Activated naive CD4-positive, alpha-beta T cell treated with anti-CD3 and anti-CD28 coated beads, Interleukin-2, amount 10 ng/mL, durations not matched to agents 7 days and 5 days (primary cell): ENCODE results near the gene MYMX.
"Not testable (repeated sequence)": the region's sequence is repeated elsewhere in the genome, so short reads cannot be mapped to it uniquely, and the experiment has no call there.

Experiments used
- CTCF ChIA-PET: fragments of 350-600 bp; sonication (Branson Sonifier 250); formaldehyde crosslinking; loops from one replicate; lab custom pipeline; 2021; ENCODE audit warnings: antibody characterized with exemption; lab: Charles Lee
- DNase-seq: peaks from one replicate; pipeline ENCODE4 v3.0.0-alpha.2; 2020
- H3K27ac Mint-ChIP-seq: one replicate; pipeline ENCODE4 v1.8.0; 2021; ENCODE audit warnings: mild to moderate bottlenecking, moderate library complexity, mixed read lengths
- H3K27me3 Mint-ChIP-seq: one replicate; pipeline ENCODE4 v1.8.0; 2021; ENCODE audit warnings: mild to moderate bottlenecking, mixed read lengths
- H3K36me3 Mint-ChIP-seq: one replicate; pipeline ENCODE4 v1.8.0; 2021; ENCODE audit warnings: mixed read lengths
- H3K4me1 Mint-ChIP-seq: one replicate; pipeline ENCODE4 v1.8.0; 2021; ENCODE audit warnings: mixed read lengths
- H3K4me3 Mint-ChIP-seq: one replicate; pipeline ENCODE4 v1.8.0; 2021; ENCODE audit warnings: mild to moderate bottlenecking, moderate library complexity, mixed read lengths
- H3K9me3 Mint-ChIP-seq: one replicate; pipeline ENCODE4 v1.8.0; 2021; ENCODE audit warnings: mixed read lengths

Gene MYMX

DNA sequence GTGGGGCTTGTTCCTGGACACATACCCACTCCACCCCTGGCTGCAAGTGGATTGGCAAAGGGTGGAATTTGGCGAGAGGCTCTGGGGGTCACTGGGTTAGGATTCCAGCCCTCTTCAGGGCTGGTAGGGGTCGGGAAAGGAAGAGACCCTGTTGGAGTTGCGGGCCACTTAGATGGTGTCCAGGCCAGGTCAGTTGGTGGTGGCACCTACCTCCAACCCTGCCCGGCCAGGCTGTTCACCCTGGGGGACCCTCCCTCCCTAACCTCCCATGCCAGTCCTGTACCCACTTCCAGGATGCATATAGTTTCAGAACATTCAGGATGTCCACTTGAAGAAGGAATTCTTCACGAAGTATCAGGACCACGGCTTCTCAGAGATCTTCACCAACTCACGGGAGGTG is 37.1 kb upstream of the MYMX start:
- no peaks in the 10 kb centered on the region for H3K36me3 Mint-ChIP-seq
- H3K4me1 Mint-ChIP-seq: peaks cover 14% of the 10 kb centered on the region
- CTCF ChIA-PET: interaction anchor here (0.9 kb wide), 1 partner anchor 158 kb away, joined by 5 read pairs; no protein-coding TSS in a partner anchor
- no peak for DNase-seq
- peaks cover 49% of the 10 kb centered on the region for H3K27me3 Mint-ChIP-seq
- no peaks in the 10 kb centered on the region for H3K9me3 Mint-ChIP-seq
- H3K4me3 Mint-ChIP-seq: no peak overlapping the region
- no peak overlapping the region for H3K27ac Mint-ChIP-seq

DNA sequence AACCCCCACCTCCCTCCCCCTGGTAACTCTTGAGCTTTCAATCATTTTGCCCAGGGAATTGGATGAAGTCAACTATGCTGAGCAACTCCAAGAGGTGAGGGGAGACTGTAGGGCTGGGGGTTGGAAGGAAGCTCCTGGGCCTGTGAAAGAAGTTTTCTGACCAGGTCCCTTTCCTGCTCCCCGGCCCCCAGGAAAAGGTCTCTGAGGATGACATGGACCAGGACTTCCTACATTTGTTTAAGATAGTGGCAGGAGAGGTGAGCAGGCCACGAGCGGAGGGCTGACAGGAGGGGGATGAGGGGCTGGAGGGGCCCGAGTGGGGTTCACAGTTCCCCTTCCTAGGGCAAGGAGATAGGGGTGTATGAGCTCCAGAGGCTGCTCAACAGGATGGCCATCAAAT is 36.3 kb upstream of the MYMX start:
- H3K27me3 Mint-ChIP-seq: peaks cover 45% of the 10 kb centered on the region
- H3K4me1 Mint-ChIP-seq: peaks cover 14% of the 10 kb centered on the region
- H3K4me3 Mint-ChIP-seq: no peak overlapping the region
- H3K27ac Mint-ChIP-seq: no peak overlapping the region
- no peaks in the 10 kb centered on the region for H3K9me3 Mint-ChIP-seq
- no peaks in the 10 kb centered on the region for H3K36me3 Mint-ChIP-seq
- no peak for DNase-seq
- CTCF ChIA-PET: interaction anchor here (0.9 kb wide), 1 partner anchor 157 kb away, joined by 5 read pairs; no protein-coding TSS in a partner anchor

DNA sequence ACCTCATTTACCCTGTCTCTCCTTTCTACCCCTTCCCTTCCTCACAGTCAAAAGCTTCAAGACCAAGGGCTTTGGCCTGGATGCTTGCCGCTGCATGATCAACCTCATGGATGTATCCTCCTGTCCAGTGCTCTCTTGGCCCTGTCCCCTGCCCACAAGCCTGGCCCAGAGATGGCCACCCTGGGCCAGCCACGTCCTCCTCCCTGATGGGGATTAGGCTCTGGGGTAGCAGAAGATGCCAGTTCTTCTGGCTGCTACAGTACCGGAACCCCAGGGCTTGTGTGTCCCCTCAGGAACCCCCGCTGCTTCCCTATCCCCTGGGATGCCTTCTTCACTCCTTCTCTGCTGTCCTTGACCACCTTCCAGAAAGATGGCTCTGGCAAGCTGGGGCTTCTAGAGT is 35.8 kb upstream of the MYMX start:
- no peak for DNase-seq
- CTCF ChIA-PET: no interaction called here
- peaks cover 16% of the 10 kb centered on the region for H3K4me1 Mint-ChIP-seq
- no peak overlapping the region for H3K4me3 Mint-ChIP-seq
- peaks cover 46% of the 10 kb centered on the region for H3K27me3 Mint-ChIP-seq
- H3K27ac Mint-ChIP-seq: no peak overlapping the region
- no peaks in the 10 kb centered on the region for H3K36me3 Mint-ChIP-seq
- H3K9me3 Mint-ChIP-seq: no peaks in the 10 kb centered on the region

DNA sequence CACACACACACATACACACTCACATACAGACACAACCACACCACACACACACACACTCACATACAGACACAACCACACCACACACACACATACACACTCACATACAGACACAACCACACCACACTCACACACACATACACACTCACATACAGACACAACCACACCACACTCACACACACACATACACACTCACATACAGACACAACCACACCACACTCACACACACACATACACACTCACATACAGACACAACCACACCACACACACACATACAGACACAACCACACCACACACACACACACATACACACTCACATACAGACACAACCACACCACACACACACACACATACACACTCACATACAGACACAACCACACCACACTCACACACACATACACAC is 34.9 kb upstream of the MYMX start:
- H3K9me3 Mint-ChIP-seq, H3K36me3 Mint-ChIP-seq, DNase-seq, H3K27ac Mint-ChIP-seq, CTCF ChIA-PET, H3K4me3 Mint-ChIP-seq: not testable (repeated sequence)
- H3K4me1 Mint-ChIP-seq: peaks cover 15% of the 10 kb centered on the region
- peaks cover 44% of the 10 kb centered on the region for H3K27me3 Mint-ChIP-seq

DNA sequence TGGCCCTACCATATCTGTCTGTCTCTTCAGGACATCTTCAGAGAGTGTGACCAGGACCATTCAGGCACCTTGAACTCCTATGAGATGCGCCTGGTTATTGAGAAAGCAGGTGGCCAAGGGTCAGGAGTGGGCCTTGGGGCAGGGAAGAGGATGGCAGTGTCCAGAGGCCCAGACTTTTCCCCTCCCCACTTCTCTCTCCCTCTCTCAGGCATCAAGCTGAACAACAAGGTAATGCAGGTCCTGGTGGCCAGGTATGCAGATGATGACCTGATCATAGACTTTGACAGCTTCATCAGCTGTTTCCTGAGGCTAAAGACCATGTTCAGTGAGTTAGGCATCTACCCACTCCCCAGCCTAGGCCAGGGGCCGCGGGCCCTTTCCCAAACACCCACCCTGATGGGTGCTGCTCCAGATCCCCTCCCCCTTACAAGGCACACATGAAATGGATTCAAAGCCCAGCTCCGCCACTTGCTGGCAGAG is 33.8 kb upstream of the MYMX start:
- peaks cover 39% of the 10 kb centered on the region for H3K27me3 Mint-ChIP-seq
- no peak overlapping the region for H3K27ac Mint-ChIP-seq
- no peak for DNase-seq
- H3K4me3 Mint-ChIP-seq: no peak overlapping the region
- CTCF ChIA-PET: no interaction called here
- no peaks in the 10 kb centered on the region for H3K36me3 Mint-ChIP-seq
- peaks cover 7% of the 10 kb centered on the region for H3K4me1 Mint-ChIP-seq
- no peaks in the 10 kb centered on the region for H3K9me3 Mint-ChIP-seq

DNA sequence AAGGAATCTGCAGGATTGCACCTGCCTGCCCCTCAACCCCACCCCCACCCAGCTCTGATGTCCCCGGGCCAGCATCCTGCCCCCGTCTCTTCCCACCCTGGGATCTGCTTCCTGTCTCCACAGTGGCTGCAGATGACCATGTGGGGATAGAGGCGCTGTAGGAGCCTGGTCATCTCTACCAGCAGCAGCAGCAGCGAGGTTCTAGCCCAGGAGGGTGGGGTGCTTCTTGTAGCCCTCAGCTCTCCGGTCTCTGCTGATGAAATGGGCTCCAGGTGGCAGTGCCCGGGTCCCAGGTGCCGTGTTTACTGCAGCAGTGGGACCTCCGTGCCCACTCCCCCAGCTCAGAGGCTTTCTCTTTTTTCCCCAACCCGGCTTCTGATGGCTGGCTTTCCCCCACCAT is 32.9 kb upstream of the MYMX start:
- Mint-ChIP-seq H3K4me1 (peaks cover 7% of the 10 kb centered on the region), H3K27me3 (peaks cover 36% of the 10 kb centered on the region), H3K9me3 (no peaks in the 10 kb centered on the region), H3K4me3 (no peak overlapping the region), H3K27ac (no peak overlapping the region), H3K36me3 (no peaks in the 10 kb centered on the region)
- DNase-seq: no peak
- CTCF ChIA-PET: no interaction called here

DNA sequence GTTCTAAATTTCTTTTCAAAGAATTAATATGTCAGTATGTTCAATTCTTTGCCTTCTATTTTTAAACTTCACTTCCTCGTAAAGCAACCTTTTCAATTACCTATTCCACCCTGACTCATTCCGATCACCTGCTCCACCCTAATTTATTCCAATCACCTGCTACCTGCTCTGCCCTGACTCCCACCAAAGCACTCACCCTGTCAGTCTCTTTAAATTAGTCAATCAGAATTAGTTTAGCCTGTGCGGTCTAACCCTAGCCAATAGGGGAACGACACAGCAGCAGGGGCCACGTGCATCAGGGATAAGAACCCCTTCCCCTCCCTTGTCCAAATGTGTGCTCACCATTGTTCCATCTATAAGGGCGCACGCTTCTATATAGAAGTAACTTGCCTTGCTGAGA is 31.4 kb upstream of the MYMX start:
- not testable (repeated sequence) for H3K36me3 Mint-ChIP-seq, H3K4me1 Mint-ChIP-seq, H3K4me3 Mint-ChIP-seq, DNase-seq, H3K27ac Mint-ChIP-seq, H3K9me3 Mint-ChIP-seq
- CTCF ChIA-PET: interaction anchor here (1.1 kb wide), 1 partner anchor 9 kb away, joined by 3 read pairs; no protein-coding TSS in a partner anchor
- H3K27me3 Mint-ChIP-seq: peaks cover 43% of the 10 kb centered on the region

DNA sequence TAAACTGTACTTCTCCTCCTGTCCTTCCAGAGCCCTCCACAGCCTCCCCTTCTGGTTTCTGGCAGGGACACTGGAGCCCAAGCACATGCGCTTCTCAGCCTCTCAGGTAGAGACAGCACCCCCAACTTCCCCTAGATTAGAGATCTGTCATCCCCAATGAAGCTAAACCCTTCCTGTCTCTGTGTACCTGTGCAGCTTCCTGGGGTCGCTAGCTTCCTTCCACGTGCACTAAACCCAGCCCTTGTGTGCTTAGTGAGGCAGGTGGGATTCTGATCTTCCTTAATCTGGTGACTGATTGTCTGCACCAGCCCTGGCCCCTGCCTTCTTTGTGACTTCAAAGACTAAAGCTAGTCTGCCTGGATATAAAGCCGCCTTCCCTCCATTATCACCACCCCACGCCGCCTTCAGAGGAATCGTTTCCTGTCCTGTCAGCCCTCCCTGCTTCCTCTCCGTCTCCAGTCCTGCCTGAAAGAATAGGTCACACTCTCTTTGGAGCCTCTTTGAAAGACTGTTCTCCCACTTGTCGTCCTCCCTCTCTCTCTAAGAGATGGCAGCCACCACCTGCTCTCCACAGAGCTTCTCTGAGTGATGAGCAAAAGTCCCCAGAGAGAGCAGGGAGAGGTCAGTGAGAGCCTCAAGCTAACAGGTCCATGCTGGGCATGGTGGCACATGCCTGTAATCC is 30.6 kb upstream of the MYMX start:
- Mint-ChIP-seq H3K4me1 (peaks cover 7% of the 10 kb centered on the region), H3K9me3 (no peaks in the 10 kb centered on the region), H3K27ac (no peak overlapping the region), H3K27me3 (peaks cover 41% of the 10 kb centered on the region), H3K4me3 (no peak overlapping the region), H3K36me3 (no peaks in the 10 kb centered on the region)
- CTCF ChIA-PET: interaction anchor here (1.1 to 1.3 kb wide), 3 partner anchors 10 to 78 kb away, joined by 3 read pairs; no protein-coding TSS in a partner anchor
- no peak for DNase-seq

DNA sequence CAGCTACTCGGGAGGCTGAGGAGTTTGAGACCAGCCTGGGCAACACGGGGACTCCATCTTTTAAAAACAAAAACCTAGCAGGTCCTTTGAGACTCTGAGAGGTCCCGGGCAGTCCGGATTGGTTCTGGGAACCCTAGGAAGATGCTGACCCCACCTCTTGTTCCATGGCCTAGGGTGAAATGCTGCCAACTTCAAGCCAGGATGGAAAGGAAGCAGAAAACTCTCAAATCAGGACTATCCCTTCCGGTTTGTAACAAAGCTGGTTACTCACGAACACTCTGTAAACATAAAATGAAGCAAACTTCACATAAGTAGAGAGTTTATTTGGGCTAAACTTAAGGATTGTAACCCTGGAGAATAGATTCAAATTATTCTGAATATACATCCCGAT is 30.1 kb upstream of the MYMX start:
- H3K27ac Mint-ChIP-seq: no peak overlapping the region
- no peak overlapping the region for H3K4me3 Mint-ChIP-seq
- CTCF ChIA-PET: interaction anchor here (0.5 to 1.3 kb wide), 4 partner anchors 10 to 90 kb away, joined by 3 read pairs; no protein-coding TSS in a partner anchor
- H3K9me3 Mint-ChIP-seq: no peaks in the 10 kb centered on the region
- DNase-seq: no peak
- H3K4me1 Mint-ChIP-seq: peaks cover 7% of the 10 kb centered on the region
- H3K27me3 Mint-ChIP-seq: peaks cover 46% of the 10 kb centered on the region
- no peaks in the 10 kb centered on the region for H3K36me3 Mint-ChIP-seq

DNA sequence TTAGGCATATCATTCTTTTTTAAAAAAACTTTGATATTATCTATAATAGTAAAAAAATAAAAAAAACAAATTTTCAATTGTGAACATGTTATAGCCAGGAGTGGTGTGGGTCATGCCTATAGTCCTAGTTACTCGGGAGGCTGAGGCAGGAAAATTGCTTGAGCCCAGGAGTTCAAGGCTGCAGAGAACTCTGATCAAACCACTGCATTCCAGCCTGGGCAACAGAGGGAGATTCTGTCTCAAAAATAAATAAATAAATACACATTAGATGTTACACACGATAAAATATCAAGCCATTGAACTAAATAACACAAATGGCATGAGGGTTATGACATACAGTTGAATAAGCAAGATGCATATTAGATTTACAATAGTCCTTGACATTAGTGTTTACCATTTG is 27.9 kb upstream of the MYMX start:
- Mint-ChIP-seq H3K4me3 (no peak overlapping the region), H3K27ac (no peak overlapping the region), H3K36me3 (no peaks in the 10 kb centered on the region), H3K27me3 (peaks cover 56% of the 10 kb centered on the region), H3K9me3 (no peaks in the 10 kb centered on the region), H3K4me1 (peaks cover 13% of the 10 kb centered on the region)
- no peak for DNase-seq
- CTCF ChIA-PET: no interaction called here

DNA sequence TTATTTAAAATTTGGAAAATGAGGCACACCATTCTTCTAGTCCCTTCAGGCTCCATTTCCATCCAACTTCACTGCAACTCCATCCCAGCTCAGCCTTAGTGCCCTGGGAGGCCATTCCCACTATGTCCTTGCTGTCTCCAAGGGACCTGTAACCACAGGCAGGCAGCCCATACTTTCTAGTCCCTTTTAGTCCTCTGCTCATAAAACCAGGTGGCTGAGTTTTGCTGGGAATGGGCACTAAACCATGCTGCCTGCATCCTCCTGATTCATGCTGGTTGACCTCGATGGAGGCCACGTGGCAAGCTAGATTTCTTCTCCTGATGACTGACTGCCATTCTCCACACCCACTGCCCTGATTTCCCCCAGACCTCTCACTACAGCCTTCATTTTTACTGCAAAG is 27.5 kb upstream of the MYMX start:
- H3K9me3 Mint-ChIP-seq: no peaks in the 10 kb centered on the region
- DNase-seq: no peak
- CTCF ChIA-PET: interaction anchor here (1.5 to 1.7 kb wide), 2 partner anchors 16 to 17 kb away, joined by 4 to 8 read pairs; no protein-coding TSS in a partner anchor

DNA sequence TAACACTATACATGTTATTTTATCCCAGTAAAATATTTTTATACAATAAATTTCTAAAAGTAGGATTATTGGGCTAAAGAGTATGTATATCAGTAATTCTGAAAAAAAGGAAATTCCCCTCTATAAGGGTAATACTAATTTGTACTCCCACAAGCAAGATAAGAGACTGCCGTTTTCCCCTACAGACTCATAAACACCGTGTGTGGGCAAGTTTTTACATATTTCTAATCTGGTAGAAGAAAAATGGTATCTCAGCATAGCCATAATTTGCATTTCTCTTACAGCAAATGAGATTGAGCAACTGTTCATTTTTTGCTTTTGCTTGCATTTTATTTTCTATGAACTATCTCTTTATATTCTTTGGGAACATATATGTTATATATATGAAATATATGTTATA is 26.0 kb upstream of the MYMX start:
- Mint-ChIP-seq H3K4me1 (peaks cover 13% of the 10 kb centered on the region), H3K9me3 (no peaks in the 10 kb centered on the region), H3K27me3 (peaks cover 55% of the 10 kb centered on the region), H3K27ac (no peak overlapping the region), H3K36me3 (no peaks in the 10 kb centered on the region), H3K4me3 (no peak overlapping the region)
- CTCF ChIA-PET: interaction anchor here (1.2 to 1.7 kb wide), 3 partner anchors 15 to 147 kb away, joined by 3 to 8 read pairs (median 4); no protein-coding TSS in a partner anchor
- DNase-seq: no peak

More for the DNA sequence above, 27.5 kb upstream of the MYMX start:
- Mint-ChIP-seq H3K4me1 (peaks cover 13% of the 10 kb centered on the region), H3K36me3 (no peaks in the 10 kb centered on the region), H3K4me3 (no peak overlapping the region), H3K27ac (no peak overlapping the region), H3K27me3 (peaks cover 54% of the 10 kb centered on the region)

DNA sequence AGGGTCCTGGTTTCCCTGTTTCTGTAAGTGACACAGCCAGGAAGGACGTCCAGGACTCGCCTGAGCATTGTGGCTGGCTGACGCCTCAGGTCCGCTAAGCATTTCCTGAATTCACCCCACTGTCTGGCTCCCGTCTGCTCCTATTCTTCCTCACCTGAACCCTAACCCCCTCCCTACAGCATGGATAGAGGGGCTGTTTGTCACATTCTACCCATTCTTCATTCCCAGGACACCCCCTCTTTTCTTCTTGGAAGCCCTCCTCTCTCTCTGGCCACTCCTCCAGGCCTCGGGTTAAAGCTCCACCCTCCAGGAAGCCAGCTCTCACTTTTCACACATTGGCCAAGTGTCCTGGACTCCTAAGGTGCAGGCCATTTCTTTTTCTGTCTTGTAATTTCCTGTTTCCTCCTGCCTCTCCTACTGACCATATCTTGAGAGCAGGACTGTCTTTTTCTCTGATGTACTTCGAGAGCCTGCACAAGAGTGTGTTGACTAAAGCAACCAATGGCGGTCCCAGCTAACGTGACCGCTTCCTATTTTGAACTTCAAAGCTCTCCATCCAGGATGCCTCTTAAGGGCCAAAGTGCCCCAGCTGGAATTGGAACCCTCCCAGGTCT is 24.2 kb upstream of the MYMX start:
- no peak overlapping the region for H3K27ac Mint-ChIP-seq
- no peaks in the 10 kb centered on the region for H3K9me3 Mint-ChIP-seq
- no peaks in the 10 kb centered on the region for H3K36me3 Mint-ChIP-seq
- no peak overlapping the region for H3K4me3 Mint-ChIP-seq
- peaks cover 41% of the 10 kb centered on the region for H3K27me3 Mint-ChIP-seq
- no peak for DNase-seq
- peaks cover 6% of the 10 kb centered on the region for H3K4me1 Mint-ChIP-seq
- CTCF ChIA-PET: no interaction called here

DNA sequence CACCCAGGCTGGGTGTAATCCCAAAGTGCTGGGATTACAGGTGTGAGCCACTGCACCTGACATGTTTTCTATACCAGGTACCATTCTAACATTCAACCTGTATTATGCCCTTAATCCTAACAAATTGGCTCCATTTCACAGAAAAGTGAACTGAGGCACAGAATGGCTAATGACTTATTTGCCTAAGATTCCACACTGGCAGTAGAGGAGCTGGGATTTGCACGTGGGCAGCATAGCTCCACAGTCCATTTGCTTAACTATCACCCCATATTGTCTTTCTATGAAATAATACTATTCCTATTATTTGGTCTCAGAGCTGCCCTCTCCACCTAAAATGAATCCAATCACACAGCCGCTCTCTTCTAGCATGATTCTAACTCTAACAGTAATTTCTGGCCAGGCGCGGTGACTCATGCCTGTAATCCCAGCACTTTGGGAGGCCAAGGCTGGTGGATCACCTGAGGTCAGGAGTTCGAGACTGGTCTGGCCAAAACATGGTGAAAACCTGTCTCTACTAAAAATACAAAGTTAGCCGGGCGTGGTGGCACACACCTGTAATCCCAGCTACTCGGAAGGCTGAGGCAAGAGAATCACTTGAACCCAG is 23.3 kb upstream of the MYMX start:
- no peaks in the 10 kb centered on the region for H3K9me3 Mint-ChIP-seq
- peaks cover 6% of the 10 kb centered on the region for H3K4me1 Mint-ChIP-seq
- no peak overlapping the region for H3K4me3 Mint-ChIP-seq
- peaks cover 40% of the 10 kb centered on the region for H3K27me3 Mint-ChIP-seq
- CTCF ChIA-PET: interaction anchor here (0.7 kb wide), 1 partner anchor 226 kb away, joined by 4 read pairs; no protein-coding TSS in a partner anchor
- DNase-seq: no peak
- H3K36me3 Mint-ChIP-seq: no peaks in the 10 kb centered on the region
- H3K27ac Mint-ChIP-seq: no peak overlapping the region
